ENCODE data around the gene FHIT.
"Not testable (repeated sequence)": the region's sequence is repeated elsewhere in the genome, so short reads cannot be mapped to it uniquely, and the experiment has no call there.

The FHIT gene

GRCh38 chr3:59934560-59934959, 1316.7 kb downstream of the FHIT start:
- not testable (repeated sequence) for DNase-seq (ENCODE audit: low spot score)

GRCh38 chr3:59930170-59930569, 1321.1 kb downstream of the FHIT start:
- no peak for DNase-seq (ENCODE audit: low spot score)

GRCh38 chr3:59927056-59927455, 1324.2 kb downstream of the FHIT start:
- DNase-seq (ENCODE audit: low spot score) = no peak

GRCh38 chr3:59925946-59926345, 1325.3 kb downstream of the FHIT start:
- DNase-seq (ENCODE audit: low spot score) = no peak

GRCh38 chr3:59922192-59922591, 1329.1 kb downstream of the FHIT start:
- DNase-seq (ENCODE audit: low spot score) = no peak

GRCh38 chr3:59920822-59921221, 1330.4 kb downstream of the FHIT start:
- DNase-seq (ENCODE audit: low spot score) = no peak

GRCh38 chr3:59919586-59919985, 1331.7 kb downstream of the FHIT start:
- no peak for DNase-seq (ENCODE audit: low spot score)

- DNase-seq (ENCODE audit: low spot score) = no peak
Observed at GRCh38 chr3:59914251-59914650, 1337.0 kb downstream of the FHIT start.

GRCh38 chr3:59913645-59914044, 1337.6 kb downstream of the FHIT start:
- DNase-seq (ENCODE audit: low spot score) = no peak

GRCh38 chr3:59908701-59909100, 1342.6 kb downstream of the FHIT start:
- no peak for DNase-seq (ENCODE audit: low spot score)

- no peak for DNase-seq (ENCODE audit: low spot score)
Observed at GRCh38 chr3:59908280-59908679, 1343.0 kb downstream of the FHIT start.

- DNase-seq (ENCODE audit: low spot score) = no peak
Observed at GRCh38 chr3:59904296-59904695, 1347.0 kb downstream of the FHIT start.

GRCh38 chr3:59899061-59899460, 1352.2 kb downstream of the FHIT start:
- DNase-seq (ENCODE audit: low spot score) = no peak

GRCh38 chr3:59895972-59896371, 1355.3 kb downstream of the FHIT start:
- DNase-seq (ENCODE audit: low spot score) = no peak

GRCh38 chr3:59894425-59895121, 1356.7 kb downstream of the FHIT start:
- DNase-seq (ENCODE audit: low spot score) = no peak

GRCh38 chr3:59890639-59891038, 1360.6 kb downstream of the FHIT start:
- no peak for DNase-seq (ENCODE audit: low spot score)

- DNase-seq (ENCODE audit: low spot score) = no peak
Observed at GRCh38 chr3:59886790-59887189, 1364.5 kb downstream of the FHIT start.

- DNase-seq (ENCODE audit: low spot score) = no peak
Observed at GRCh38 chr3:59885899-59886400, 1365.3 kb downstream of the FHIT start.

GRCh38 chr3:59885101-59885500, 1366.2 kb downstream of the FHIT start:
- no peak for DNase-seq (ENCODE audit: low spot score)

- no peak for DNase-seq (ENCODE audit: low spot score)
Observed at GRCh38 chr3:59884409-59884808, 1366.8 kb downstream of the FHIT start.

GRCh38 chr3:59882746-59883145, 1368.5 kb downstream of the FHIT start:
- no peak for DNase-seq (ENCODE audit: low spot score)

- DNase-seq (ENCODE audit: low spot score) = no peak
Observed at GRCh38 chr3:59880717-59881116, 1370.5 kb downstream of the FHIT start.

GRCh38 chr3:59879031-59879581, 1372.1 kb downstream of the FHIT start:
- no peak for DNase-seq (ENCODE audit: low spot score)

- DNase-seq (ENCODE audit: low spot score) = no peak
Observed at GRCh38 chr3:59878038-59878427, 1373.2 kb downstream of the FHIT start.

Data from kidney capillary endothelial cell (primary cell).